ENCODE data around the gene TOP3B. TPM values are rescaled to one million over a fixed set of nuclear protein-coding genes. Genes with fewer than 3 reads are reported as not detected.
"Not testable (repeated sequence)": the region's sequence is repeated elsewhere in the genome, so short reads cannot be mapped to it uniquely, and the experiment has no call there.

The TOP3B gene
- total RNA-seq, 1 donor from 2014 or later: 37.0 TPM

GRCh38 chr22:21919526-21920307, 62.9 kb downstream of the TOP3B start:
- intact Hi-C loops (cut with DNase I): no loop called here
- ATAC-seq: no peak
- no peak for DNase-seq (ENCODE audit: low spot score)

GRCh38 chr22:21918466-21919185, 64.0 kb downstream of the TOP3B start:
- intact Hi-C loops (cut with DNase I): no loop called here
- ATAC-seq: no peak
- no peak for DNase-seq (ENCODE audit: low spot score)

GRCh38 chr22:21917959-21918261, 64.7 kb downstream of the TOP3B start:
- no peak for ATAC-seq
- intact Hi-C loops (cut with DNase I): no loop called here
- DNase-seq (ENCODE audit: low spot score): no peak

- DNase-seq (ENCODE audit: low spot score) (no peak), ATAC-seq (peak; percentile 51)
- intact Hi-C loops (cut with DNase I): no loop called here
Measured at GRCh38 chr22:21917181-21917958, 65.2 kb downstream of the TOP3B start.

- ATAC-seq (peak; percentile 14), DNase-seq (ENCODE audit: low spot score) (no peak)
- intact Hi-C loops (cut with DNase I): no loop called here
Measured at GRCh38 chr22:21916309-21916918, 66.2 kb downstream of the TOP3B start.

GRCh38 chr22:21915624-21916308, 66.8 kb downstream of the TOP3B start:
- DNase-seq (ENCODE audit: low spot score) (no peak), ATAC-seq (no peak)
- intact Hi-C loops (cut with DNase I): no loop called here

- DNase-seq (ENCODE audit: low spot score); ATAC-seq; intact Hi-C loops (cut with DNase I): not testable (repeated sequence)
Measured at GRCh38 chr22:21914033-21914642, 68.4 kb downstream of the TOP3B start.

- intact Hi-C loops (cut with DNase I); DNase-seq (ENCODE audit: low spot score); ATAC-seq: not testable (repeated sequence)
Measured at GRCh38 chr22:21910367-21910766, 72.2 kb downstream of the TOP3B start.

- intact Hi-C loops (cut with DNase I): no loop called here
- DNase-seq (ENCODE audit: low spot score) (no peak), ATAC-seq (no peak)
Measured at GRCh38 chr22:21909871-21910270, 72.7 kb downstream of the TOP3B start.

- intact Hi-C loops (cut with DNase I): no loop called here
- ATAC-seq (no peak), DNase-seq (ENCODE audit: low spot score) (no peak)
Measured at GRCh38 chr22:21907638-21908522, 74.7 kb downstream of the TOP3B start.

Other genes starting within 250 kb of the TOP3B start
- 8.2 TPM for gene YPEL1, start 247.0 kb downstream of the TOP3B start, total RNA-seq
- 135 TPM for gene MAPK1, start 115.1 kb downstream of the TOP3B start, total RNA-seq
- 95.5 TPM for gene PPM1F, start 29.9 kb downstream of the TOP3B start, total RNA-seq